GM12872 (cell line): ENCODE results near the gene SYNGR3.

Source experiments
- TF ChIP-seq, protein P1 (sequence below): IDR thresholded peaks from 3 replicates; pipeline ENCODE4 v1.5.1; 2011; ENCODE audit warnings: low read depth, mild to moderate bottlenecking, low read length, moderate library complexity; ENCODE audit not compliant: insufficient read depth

Gene SYNGR3

DNA sequence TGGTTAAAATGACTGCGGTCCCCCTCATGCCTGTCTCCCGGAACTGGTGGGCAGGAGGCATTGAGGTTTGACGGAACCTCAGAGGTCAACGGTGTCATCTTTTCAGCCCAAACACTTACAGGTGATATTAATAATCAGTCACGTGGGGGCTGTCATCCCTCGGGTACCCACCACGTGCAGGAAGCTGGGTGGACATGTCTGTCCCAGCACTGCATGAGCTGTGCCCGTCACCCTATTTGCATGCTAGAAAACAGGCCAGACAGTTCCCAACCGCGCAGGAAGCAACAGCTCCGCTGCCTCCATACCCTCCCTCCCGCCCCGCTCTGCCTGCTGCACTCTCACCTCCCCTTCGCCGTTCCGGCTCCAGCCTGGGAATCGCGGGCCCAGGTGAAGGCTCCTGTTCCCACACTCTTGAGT, 1.4 kb downstream of the SYNGR3 start:
- TF ChIP-seq, protein P1, sequence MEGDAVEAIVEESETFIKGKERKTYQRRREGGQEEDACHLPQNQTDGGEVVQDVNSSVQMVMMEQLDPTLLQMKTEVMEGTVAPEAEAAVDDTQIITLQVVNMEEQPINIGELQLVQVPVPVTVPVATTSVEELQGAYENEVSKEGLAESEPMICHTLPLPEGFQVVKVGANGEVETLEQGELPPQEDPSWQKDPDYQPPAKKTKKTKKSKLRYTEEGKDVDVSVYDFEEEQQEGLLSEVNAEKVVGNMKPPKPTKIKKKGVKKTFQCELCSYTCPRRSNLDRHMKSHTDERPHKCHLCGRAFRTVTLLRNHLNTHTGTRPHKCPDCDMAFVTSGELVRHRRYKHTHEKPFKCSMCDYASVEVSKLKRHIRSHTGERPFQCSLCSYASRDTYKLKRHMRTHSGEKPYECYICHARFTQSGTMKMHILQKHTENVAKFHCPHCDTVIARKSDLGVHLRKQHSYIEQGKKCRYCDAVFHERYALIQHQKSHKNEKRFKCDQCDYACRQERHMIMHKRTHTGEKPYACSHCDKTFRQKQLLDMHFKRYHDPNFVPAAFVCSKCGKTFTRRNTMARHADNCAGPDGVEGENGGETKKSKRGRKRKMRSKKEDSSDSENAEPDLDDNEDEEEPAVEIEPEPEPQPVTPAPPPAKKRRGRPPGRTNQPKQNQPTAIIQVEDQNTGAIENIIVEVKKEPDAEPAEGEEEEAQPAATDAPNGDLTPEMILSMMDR = no peak

DNA sequence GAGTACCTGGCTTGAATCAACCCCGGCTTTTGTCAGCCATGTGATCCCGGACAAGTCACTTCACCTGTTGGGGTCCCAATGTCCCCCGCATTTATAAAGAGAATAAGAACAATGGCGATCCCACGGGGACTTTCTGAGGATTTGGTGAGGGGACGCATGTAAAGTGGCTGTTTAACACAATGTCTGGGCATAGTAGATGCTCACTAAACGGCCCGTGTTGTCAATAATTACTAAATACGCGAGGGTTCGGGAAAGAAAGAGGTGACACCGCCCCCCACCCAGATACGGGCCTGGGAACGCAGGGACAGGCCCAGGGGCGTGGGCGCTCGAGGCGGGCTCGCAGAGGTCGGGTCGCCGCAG, 1.8 kb downstream of the SYNGR3 start:
- TF ChIP-seq, protein P1 = no peak

DNA sequence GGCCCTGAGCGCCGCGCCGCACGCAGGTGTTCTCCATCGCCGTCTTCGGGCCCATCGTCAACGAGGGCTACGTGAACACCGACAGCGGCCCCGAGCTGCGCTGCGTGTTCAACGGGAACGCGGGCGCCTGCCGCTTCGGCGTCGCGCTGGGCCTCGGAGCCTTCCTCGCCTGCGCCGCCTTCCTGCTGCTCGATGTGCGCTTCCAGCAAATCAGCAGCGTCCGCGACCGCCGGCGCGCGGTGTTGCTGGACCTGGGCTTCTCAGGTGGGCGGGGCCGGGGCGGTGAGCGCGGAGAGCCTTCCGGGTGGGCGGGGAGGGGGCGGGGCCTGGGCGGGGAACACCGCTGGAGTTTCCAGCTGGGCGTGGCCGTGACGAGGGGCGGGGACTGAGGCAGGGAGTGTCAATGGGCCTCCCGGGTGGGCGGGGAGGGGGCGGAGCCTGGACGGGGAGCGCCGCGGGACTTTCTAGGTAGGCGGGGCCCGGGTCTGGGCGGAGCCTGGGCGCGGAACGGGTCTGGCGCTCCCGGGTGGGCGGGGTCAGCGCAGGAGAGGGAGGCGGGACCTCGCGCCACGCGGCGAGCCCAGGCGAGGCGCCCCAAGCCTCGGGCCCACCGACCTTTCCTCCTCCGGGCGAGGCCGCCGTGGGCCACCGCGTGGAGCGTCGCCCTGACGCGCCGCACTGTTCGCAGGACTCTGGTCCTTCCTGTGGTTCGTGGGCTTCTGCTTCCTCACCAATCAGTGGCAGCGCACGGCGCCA, 2.4 kb downstream of the SYNGR3 start:
- TF ChIP-seq, protein P1 = no peak

DNA sequence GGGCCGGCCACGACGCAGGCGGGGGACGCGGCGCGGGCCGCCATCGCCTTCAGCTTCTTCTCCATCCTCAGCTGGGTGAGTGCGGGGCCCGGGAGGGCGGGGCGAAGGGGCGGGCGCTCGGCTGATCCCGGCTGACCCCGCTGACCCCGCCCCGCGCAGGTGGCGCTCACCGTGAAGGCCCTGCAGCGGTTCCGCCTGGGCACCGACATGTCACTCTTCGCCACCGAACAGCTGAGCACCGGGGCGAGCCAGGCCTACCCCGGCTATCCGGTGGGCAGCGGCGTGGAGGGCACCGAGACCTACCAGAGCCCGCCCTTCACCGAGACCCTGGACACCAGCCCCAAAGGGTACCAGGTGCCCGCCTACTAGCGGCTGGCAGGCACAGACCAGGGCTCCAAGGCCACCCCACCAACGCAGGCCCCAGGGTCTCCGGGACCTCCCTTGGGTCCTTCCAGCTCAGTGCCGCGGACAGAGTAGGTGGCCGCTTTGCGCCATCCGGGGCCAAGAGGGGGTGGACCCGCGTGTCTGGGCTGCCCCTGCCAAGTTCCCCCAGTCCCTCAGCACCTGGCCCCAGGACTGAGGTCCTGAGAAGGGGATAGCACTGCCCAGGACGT, 3.0 kb downstream of the SYNGR3 start:
- TF ChIP-seq, protein P1 = no peak

DNA sequence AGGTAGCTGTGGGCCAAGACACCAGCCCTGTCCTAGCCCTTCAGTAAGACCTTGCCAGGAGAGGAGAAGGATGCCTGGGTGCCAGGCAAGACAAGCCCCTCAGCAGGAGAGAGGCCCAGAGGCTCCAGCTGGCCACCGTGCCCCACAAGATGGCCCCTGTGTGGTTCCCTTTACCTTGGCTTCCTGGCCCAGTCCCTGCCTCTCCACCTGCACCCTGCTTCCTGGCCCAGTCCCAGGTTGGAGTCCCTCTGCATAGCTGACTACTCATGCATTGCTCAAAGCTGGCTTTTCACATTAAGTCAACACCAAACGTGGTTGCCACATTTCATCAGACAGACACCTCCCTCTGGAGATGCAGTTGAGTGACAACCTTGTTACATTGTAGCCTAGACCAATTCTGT, 4.0 kb downstream of the SYNGR3 start:
- TF ChIP-seq, protein P1 = no peak

DNA sequence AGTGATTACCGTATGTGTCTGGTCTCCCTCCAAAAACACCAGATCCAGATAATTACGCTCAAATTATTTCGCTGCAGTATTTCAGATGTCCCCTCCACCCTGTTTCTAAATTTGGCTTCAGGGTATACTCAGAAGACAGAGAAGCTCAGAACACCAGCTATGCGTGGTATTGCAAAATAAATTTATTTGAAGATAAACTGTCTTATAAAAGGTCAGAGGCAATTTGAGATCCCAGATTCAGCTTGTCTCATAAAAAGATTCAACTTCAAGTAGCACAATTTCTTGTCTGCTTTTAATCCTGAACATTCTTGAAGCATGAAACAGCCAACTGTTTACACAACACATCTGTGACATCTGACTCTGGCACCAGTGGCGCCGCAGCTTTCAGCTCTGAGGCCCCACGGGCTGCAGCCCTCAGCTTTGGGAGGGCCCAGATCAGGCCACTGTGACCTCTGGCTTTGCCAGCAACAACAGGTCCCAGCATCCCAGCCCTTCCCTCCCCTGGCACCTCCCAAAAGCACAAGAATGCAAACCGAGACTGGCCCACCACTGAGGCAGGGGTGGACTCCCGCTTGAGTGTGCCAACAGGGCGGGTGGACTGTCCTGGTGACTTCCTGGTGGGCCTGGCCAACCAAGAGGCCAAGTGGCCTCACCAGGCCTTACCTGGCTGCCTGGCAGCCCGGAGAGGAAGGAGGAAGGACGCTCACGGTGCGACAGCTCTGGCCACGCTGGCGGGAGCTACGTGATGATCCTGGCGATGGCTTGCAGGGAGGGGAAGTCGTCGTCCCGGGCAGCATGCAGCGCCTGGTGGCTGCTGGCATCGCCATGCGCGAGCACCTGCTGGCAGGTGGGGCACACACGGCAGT, 8.0 kb downstream of the SYNGR3 start:
- TF ChIP-seq, protein P1 = no peak

DNA sequence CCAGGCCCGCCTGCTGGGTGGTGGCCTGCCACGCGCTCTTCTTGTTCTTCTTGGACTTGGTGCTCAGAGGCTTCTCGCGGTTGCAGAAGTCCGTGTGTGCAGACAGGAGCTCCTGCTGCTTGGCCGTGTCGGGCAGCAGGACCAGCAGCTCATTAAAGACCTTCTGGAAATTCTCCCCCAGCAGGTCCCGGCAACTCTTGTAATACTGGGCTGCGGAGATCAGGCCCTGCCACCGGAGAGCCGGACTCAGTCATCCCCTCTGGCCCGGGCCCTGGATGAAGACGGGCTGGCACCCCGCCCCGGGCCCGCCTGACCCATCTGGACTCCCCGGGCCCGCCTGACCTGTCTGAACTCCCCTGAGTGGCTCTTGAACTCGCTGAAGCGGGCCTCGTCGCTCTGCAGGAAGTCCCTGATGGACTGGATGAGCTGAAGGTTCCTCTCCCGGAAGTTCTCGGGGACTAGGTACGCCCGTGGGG, 8.6 kb downstream of the SYNGR3 start:
- TF ChIP-seq, protein P1 = no peak
